ENCODE measurements around the gene SEPTIN10.
"Not testable (repeated sequence)": the region's sequence is repeated elsewhere in the genome, so short reads cannot be mapped to it uniquely, and the experiment has no call there.

SEPTIN10 gene

DNA sequence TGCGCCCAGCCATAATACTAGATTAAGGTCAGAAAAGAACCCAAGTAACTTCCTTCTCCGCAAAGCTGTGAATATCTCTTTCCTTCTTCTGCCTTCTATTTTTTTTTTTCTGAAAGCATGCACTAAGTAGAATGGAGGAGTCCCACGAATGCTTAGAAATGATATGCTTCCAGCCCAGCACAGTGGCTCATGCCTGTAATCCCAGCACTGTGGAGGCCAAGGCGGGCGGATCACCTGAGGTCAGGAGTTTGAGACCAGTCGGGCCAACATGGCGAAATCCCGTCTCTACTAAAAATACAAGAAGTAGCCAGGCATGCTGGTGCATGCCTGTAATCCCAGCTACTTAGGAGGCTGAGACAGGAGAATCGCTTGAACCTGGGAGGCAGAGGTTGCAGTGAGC lies 26.2 kb upstream of the SEPTIN10 start:
- not testable (repeated sequence) for H3K4me3 Mint-ChIP-seq; H3K27me3 Mint-ChIP-seq (ENCODE audit: low read depth); H3K27ac Mint-ChIP-seq; H3K36me3 Mint-ChIP-seq (ENCODE audit: low read depth); H3K9me3 Mint-ChIP-seq
- peaks cover 14% of the 10 kb centered on the region for H3K4me1 Mint-ChIP-seq (ENCODE audit: low read depth)

DNA sequence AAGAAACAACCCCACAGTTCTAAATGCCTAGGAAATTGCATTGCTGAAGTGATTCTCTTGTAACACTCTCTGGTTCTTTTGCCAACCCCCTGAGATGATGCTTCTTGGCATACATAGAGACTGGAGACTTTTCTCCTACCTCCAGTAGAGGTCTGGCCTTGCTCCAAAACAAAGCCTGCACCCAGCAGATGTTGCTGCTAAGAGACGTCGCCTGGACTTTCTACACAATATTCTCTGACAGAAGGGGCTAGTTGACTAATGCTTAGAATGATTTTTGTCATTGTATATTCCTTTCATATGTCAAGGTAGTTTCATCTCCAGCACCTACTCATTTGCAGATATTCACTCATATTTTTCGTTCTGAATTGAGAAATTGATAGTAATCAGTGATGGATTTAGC lies 25.0 kb upstream of the SEPTIN10 start:
- Mint-ChIP-seq H3K27ac (no peak overlapping the region), H3K9me3 (no peaks in the 10 kb centered on the region), H3K4me1 (ENCODE audit: low read depth) (peaks cover 9% of the 10 kb centered on the region), H3K36me3 (ENCODE audit: low read depth) (no peaks in the 10 kb centered on the region), H3K4me3 (no peak overlapping the region), H3K27me3 (ENCODE audit: low read depth) (no peaks in the 10 kb centered on the region)

DNA sequence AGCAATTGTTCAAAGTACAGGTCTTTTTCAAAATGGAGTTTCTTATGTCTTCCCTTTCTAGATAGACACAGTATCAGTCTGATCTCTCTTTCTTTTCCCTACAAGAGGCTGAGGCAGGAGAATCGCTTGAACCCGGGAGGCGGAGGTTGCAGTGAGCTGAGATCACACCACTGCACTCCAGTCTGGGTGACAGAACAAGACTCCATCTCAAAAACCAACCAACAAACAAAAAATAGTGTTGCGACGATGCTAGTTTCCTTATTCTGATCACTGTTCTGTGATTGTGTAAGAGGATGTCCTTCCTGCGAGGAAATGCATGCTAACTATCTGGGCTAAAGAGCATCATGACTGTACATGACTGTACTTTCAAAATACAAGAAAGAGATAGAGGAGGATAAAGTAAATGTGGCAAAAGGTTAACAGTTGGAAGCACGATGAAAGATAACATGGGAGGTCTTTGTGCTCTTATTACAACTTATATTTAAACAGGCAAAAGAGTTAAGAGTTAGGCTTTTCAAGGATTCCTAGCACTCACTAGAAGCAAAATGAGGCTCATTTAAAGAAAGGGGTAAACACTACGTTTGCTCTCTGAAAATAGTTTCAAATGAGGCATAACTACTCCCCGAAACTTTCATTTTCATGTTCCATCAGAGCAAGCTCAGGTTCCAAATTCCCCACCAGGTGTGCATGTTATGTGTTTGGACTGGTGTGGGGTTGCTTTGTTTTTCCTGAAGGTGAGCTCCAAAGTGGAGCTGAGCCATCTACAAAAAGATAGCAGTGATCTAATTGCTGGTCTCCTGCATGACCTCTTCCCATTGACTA lies 24.2 kb upstream of the SEPTIN10 start:
- Mint-ChIP-seq H3K36me3 (ENCODE audit: low read depth) (no peaks in the 10 kb centered on the region), H3K27me3 (ENCODE audit: low read depth) (no peaks in the 10 kb centered on the region), H3K4me3 (no peak overlapping the region), H3K27ac (peak overlapping the region; percentile 88), H3K4me1 (ENCODE audit: low read depth) (peaks cover 12% of the 10 kb centered on the region), H3K9me3 (no peaks in the 10 kb centered on the region)

DNA sequence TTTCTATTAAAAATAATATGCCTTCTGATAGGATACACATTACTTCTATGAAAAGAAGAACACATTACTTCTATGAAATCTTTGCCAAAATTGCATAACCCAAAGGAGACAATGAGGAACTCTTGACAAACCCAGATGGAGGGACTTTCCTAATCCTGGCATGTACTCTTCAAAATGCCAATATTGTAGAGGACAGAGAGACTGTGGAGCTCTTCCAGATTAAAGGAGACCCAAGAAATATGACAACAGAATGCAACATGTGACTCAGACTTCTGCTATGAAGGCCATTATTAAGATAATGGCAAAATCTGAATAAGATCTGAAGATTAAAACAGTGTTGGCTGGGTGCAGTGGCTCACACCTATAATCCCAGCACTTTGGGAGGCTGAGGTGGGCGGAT lies 22.6 kb upstream of the SEPTIN10 start:
- H3K27ac Mint-ChIP-seq, result no peak overlapping the region
- no peaks in the 10 kb centered on the region for H3K36me3 Mint-ChIP-seq (ENCODE audit: low read depth)
- H3K4me3 Mint-ChIP-seq, result no peak overlapping the region
- no peaks in the 10 kb centered on the region for H3K27me3 Mint-ChIP-seq (ENCODE audit: low read depth)
- no peaks in the 10 kb centered on the region for H3K9me3 Mint-ChIP-seq
- peaks cover 12% of the 10 kb centered on the region for H3K4me1 Mint-ChIP-seq (ENCODE audit: low read depth)

DNA sequence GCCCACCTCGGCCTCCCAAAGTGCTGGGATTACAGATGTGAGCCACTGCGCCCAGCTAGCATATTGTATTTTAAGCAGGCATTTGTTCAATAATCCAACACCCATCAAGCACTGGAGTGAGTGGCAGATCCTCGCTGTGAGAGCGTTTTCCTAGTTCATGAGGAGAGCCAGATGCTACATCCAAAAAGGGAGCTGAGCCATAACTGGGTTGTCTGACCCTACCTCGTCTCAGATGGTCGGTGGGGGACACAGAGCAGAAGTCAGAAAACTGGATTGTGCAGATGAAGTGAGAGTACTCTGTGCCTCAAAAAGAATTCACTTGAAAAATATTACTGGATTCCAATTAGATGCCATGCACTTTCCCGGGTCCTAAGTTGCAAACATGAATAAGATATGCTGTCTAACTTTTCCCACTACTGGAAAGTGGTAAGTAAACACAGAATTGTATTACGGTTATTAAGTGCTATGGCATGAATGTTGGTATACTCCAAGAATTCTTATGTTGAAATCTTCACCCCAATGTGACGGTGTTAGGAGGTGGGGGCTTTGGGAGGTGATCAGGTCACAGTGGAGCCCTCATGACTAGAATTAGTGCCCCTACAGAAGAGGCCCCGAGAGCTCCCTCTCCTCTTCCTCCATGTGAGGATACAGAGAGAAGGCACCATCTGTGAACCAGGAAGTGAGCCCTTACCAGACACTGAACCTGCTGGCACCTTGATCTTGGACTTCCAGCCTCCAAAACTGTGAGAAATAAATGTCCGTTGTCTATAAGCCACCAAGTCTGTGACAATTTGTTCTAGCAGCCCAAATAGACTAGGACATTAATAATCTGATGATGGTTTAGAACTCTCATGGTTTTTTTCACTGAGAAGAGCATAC lies 21.9 kb upstream of the SEPTIN10 start:
- Mint-ChIP-seq H3K36me3 (ENCODE audit: low read depth) (no peaks in the 10 kb centered on the region), H3K4me3 (no peak overlapping the region), H3K9me3 (no peaks in the 10 kb centered on the region), H3K4me1 (ENCODE audit: low read depth) (peaks cover 12% of the 10 kb centered on the region), H3K27ac (no peak overlapping the region), H3K27me3 (ENCODE audit: low read depth) (no peaks in the 10 kb centered on the region)

DNA sequence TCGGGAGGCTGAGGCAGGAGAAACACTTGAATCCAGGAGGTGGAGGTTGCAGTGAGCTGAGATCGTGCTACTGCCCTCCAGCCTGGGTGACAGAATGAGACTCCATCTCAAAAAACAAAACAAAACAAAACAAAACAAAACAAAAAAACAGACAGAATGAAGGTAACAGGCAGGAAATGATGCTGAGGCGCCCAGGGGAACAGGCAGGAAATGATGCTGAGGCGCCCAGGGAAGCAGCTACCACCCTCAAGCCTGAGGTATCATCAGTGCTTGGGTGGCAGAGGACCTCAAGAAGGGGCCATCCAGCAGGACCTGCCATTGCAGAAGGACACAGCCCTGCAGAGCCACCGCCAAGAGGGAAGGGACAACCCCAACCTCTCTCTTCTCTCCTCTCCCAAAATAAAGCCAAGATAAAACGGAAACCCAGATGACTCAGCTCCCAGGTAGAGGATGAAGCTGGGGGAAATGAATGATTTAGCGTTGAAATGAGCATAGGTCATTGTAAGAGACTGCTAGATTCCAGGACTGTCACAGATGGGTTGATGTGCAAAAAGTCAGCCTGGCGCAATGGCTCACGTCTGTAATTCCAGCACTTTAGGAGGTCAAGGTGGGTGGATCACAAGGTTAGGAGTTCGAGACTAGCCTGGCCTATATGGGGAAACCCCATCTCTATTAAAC lies 19.7 kb upstream of the SEPTIN10 start:
- peaks cover 11% of the 10 kb centered on the region for H3K4me1 Mint-ChIP-seq (ENCODE audit: low read depth)
- peak overlapping the region; percentile 59 for H3K27ac Mint-ChIP-seq
- peaks cover 3% of the 10 kb centered on the region for H3K27me3 Mint-ChIP-seq (ENCODE audit: low read depth)
- no peaks in the 10 kb centered on the region for H3K36me3 Mint-ChIP-seq (ENCODE audit: low read depth)
- H3K4me3 Mint-ChIP-seq, result no peak overlapping the region
- H3K9me3 Mint-ChIP-seq, result no peaks in the 10 kb centered on the region

DNA sequence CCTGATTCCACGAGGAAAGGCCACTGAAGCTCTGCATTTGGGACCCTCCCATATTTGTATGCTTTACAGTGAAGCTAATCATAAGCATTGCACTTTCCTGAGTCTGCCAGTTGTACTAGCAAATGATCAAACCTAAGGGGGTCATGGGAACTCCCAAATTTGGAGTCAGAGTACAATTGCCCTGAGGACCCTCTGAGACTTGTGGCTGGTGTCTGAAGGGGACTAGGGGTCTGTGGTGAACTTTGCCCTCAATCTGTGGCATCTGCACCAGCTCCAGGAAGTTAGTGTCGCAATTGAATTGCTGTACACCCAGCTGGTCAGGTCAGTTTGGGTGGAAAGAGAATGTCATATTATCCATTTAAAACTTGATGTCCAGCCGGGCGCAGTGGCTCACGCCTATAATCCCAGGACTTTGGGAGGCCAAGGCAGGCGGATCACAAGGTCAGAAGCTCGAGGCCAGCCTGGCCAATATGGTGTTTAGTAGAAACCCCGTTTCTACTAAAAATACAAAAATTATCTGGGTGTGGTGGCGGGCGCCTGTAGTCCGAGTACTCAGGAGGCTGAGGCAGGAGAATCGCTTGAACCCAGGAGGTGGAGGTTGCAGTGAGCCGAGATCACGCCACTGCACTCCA lies 18.5 kb upstream of the SEPTIN10 start:
- Mint-ChIP-seq H3K27me3 (ENCODE audit: low read depth) (peaks cover 7% of the 10 kb centered on the region), H3K4me3 (no peak overlapping the region), H3K27ac (peak overlapping the region; percentile 49), H3K9me3 (no peaks in the 10 kb centered on the region), H3K4me1 (ENCODE audit: low read depth) (peaks cover 5% of the 10 kb centered on the region), H3K36me3 (ENCODE audit: low read depth) (no peaks in the 10 kb centered on the region)

DNA sequence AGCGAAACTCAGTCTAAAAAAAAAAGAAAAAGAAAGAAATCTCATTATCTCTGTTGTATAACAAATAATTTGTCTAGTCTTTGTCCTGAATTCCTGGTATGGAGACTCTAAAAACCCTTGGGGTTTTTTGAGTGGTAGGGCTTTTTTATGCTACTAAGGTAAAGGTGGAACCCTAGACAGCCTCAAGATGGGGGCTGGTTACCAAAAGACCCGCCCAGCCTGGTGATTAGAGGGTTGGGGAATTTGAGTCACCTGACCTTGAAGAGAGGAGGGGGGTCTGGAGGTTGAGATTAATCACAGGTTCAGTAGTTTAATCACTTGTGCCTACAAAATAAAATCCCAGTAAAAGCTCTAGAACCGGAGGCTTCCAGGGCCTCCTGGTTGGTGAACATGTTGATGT lies 18.0 kb upstream of the SEPTIN10 start:
- Mint-ChIP-seq H3K36me3 (ENCODE audit: low read depth) (no peaks in the 10 kb centered on the region), H3K4me3 (no peak overlapping the region), H3K4me1 (ENCODE audit: low read depth) (peaks cover 3% of the 10 kb centered on the region), H3K27ac (no peak overlapping the region), H3K9me3 (no peaks in the 10 kb centered on the region), H3K27me3 (ENCODE audit: low read depth) (peaks cover 7% of the 10 kb centered on the region)

DNA sequence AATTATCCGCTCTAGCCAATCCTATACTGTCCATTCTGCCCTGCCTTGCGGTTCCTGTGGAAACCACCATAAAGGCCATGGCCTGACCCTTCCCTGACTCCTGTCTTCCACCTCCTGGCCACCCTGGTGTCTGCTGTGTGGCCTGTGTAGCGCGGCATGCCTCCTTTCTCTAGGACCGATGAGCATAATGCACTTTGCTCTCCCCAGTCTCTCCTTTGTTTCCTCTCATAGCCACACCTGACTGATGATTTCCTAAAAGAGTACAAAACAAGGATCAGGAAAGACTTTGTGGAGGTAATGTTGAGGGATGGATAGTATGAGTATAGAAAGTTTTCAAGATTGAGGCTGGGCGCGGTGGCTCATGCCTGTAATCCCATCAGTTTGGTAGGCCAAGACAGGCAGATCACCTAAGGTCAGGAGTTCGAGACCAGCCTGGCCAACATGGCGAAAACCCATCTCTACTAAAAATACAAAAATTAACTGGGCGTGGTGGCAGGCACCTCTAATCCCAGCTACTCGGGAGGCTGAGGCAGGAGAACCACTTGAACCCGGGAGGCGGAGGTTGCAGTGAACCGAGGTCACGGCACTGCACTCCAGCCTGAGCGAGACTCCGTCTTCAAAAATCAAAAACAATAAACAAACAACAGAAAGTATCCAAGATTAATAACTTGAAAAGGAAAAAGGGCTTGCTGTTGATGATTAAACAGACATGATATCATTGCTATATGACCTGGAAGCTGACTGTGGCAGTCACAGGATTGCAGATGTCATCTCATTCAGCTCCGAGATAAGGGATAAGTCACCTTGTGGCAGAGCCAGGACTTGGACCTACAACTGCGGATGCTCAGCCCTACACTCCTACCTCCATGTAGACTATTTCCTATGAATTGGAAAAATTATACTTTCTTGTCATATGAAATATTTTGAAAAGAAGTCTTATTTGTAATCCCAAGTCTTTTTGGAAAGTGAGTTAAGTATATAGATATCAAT lies 17.0 kb upstream of the SEPTIN10 start:
- H3K4me1 Mint-ChIP-seq (ENCODE audit: low read depth), result peaks cover 3% of the 10 kb centered on the region
- no peaks in the 10 kb centered on the region for H3K9me3 Mint-ChIP-seq
- no peak overlapping the region for H3K4me3 Mint-ChIP-seq
- no peaks in the 10 kb centered on the region for H3K36me3 Mint-ChIP-seq (ENCODE audit: low read depth)
- no peak overlapping the region for H3K27ac Mint-ChIP-seq
- H3K27me3 Mint-ChIP-seq (ENCODE audit: low read depth), result peaks cover 7% of the 10 kb centered on the region

DNA sequence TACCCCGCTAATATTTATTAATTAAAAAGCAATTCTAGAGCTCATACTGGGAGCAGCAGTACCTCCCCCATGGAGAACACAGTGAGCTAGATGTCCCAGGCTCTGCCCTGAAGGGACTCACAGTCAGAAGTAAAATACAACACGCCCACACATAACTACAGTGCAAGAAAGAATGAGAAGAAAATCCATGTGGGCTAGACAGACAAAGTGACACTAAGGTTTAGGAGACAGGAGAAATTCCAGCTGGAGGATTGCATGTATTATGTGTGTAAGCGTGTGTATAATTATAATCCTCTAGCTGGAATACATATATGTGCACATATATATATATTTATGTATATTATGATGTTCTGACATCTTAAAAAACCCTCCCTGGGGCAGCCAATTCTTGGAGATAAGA lies 16.1 kb upstream of the SEPTIN10 start:
- H3K9me3 Mint-ChIP-seq, result no peaks in the 10 kb centered on the region
- H3K4me1 Mint-ChIP-seq (ENCODE audit: low read depth), result peaks cover 3% of the 10 kb centered on the region
- H3K27ac Mint-ChIP-seq, result no peak overlapping the region
- no peaks in the 10 kb centered on the region for H3K36me3 Mint-ChIP-seq (ENCODE audit: low read depth)
- H3K27me3 Mint-ChIP-seq (ENCODE audit: low read depth), result peaks cover 7% of the 10 kb centered on the region
- no peak overlapping the region for H3K4me3 Mint-ChIP-seq

DNA sequence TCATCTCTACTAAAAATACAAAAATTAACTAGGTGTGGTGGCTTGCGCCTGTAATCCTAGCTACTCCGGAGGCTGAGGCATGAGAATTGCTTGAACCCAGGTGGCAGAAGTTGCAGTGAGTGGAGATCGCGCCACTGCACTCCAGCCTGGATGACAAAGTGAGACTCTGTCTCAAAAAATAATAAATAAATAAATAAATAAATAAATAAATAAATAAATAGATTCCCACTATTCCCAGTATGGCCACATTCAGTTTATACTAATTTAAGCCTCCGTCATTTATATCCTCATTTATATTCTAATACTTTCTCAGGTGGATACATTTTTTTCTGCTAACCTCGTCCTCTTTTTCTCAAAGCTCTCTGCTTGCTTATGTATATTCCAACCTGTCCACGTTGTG lies 14.6 kb upstream of the SEPTIN10 start:
- H3K4me1 Mint-ChIP-seq (ENCODE audit: low read depth); H3K4me3 Mint-ChIP-seq; H3K9me3 Mint-ChIP-seq: not testable (repeated sequence)

DNA sequence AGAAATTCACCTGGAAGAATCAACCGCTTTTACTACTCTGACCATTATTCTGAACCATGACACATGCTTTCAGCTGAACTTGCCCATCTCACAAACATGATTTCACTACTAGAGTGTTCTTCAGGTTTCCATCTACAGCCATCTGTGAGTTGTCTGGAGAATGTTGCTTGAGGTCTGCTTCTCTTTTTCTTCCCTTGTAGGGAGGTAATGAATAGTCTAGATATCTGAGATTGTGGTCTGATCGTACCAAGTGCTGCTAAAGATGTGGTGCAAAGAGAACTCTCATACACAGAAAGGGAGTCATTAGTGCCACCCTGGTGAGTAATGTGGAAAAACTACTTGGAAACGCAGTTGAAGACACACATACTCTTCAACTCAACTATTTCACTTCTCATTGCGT lies 10.6 kb upstream of the SEPTIN10 start:
- Mint-ChIP-seq H3K27ac (no peak overlapping the region), H3K27me3 (ENCODE audit: low read depth) (peaks cover 19% of the 10 kb centered on the region)

More for the DNA sequence above, 14.6 kb upstream of the SEPTIN10 start:
- not testable (repeated sequence) for H3K36me3 Mint-ChIP-seq (ENCODE audit: low read depth); H3K27ac Mint-ChIP-seq
- H3K27me3 Mint-ChIP-seq (ENCODE audit: low read depth), result peaks cover 17% of the 10 kb centered on the region

DNA sequence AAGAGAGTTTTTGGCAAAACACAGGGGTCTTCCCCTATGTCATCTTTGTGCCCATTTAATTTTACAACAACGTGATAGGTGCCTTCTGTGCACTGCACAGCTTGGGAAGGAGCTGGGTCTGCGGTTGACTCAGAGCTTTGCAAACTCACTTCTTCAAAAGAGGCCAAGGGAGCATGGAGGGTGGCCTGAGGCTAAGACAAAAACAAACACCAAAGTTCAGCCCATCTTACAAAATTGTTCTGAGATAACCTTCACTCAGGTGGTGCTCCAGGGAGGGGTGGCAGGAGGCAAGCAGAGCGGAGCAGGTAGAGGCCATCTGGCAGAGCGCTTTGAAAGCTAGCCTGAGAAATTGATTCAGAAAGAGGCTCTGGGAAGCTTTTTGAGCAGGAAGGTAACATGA lies 10.2 kb upstream of the SEPTIN10 start:
- H3K4me1 Mint-ChIP-seq (ENCODE audit: low read depth), result no peaks in the 10 kb centered on the region
- no peak overlapping the region for H3K27ac Mint-ChIP-seq
- no peaks in the 10 kb centered on the region for H3K9me3 Mint-ChIP-seq
- no peak overlapping the region for H3K4me3 Mint-ChIP-seq
- no peaks in the 10 kb centered on the region for H3K36me3 Mint-ChIP-seq (ENCODE audit: low read depth)
- H3K27me3 Mint-ChIP-seq (ENCODE audit: low read depth), result peaks cover 23% of the 10 kb centered on the region

More for the DNA sequence above, 10.6 kb upstream of the SEPTIN10 start:
- Mint-ChIP-seq H3K9me3 (no peaks in the 10 kb centered on the region), H3K4me1 (ENCODE audit: low read depth) (no peaks in the 10 kb centered on the region), H3K36me3 (ENCODE audit: low read depth) (no peaks in the 10 kb centered on the region), H3K4me3 (no peak overlapping the region)

All from T-helper 1 cell treated with Interleukin-12 subunit alpha and Interleukin-12 subunit beta and Interleukin-4 antibody, amounts not matched to agents 30 μg/mL and 1 μg/mL, for 36 hours (primary cell).